Cerebellar nuclear complex (tissue), 1 donor: ENCODE results near the gene MEAK7.

ENCODE experiments used
- DNase-seq, 2 experiments: peaks; one replicate each; lab custom pipeline; 2025; lab: John Stamatoyannopoulos, UW

MEAK7 gene

DNA sequence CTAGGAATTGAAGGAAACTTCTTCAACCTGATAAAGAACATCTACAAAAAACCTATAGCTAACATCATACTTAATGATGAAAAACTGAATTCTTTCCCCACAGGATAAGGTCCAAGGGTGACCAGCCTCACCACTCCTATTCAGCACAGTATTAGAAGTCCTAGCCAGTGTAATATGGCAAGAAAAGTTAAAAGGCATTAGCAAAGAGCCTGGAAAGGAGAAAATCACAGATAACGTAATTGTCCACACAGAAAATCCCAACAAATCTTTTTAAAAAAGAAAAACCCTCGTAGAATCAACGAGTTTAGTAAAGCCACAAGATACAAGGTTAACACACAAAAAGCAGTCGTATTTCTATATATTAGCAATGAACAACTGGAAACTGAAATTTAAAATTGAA is 37.8 kb downstream of the MEAK7 start:
- DNase-seq: no peak

DNA sequence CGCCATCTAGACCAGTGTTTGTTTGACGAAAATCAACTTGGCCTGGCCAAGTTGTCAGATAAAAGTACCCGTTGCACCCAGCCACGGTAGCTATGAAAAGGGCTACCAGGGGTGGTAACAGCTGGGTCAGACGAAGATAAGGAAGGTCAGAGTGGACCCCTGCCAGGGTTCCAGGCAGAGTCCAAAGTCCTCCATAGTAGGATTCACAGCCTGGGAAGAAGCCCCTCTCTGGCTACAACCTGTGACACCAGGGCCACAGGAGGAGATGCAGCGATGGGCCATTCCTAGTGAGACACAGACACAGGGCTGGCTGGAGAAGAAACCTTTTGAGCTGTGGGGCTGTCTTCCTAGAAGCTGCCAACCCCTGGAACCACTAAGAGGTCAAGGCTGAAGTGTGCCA is 39.3 kb downstream of the MEAK7 start:
- DNase-seq: no peak

DNA sequence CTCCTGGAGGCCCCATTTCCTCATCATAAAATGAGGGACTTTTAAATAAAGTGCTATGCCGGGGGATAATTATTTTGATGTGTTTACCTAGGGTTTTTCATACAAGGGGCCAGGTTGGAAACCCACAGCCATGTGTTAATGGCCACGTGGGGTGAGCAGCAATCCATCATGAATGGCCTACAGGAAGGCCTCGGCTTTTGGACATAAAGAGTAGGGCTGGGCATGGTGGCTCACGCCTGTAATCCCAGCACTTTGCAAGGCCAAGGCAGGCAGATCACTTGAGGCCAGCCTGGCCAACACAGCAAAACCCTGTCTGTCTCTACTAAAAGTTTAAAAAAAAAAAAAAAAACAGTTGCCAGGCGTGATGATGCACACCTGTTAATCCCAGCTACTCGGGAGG is 40.3 kb downstream of the MEAK7 start:
- DNase-seq: no peak

DNA sequence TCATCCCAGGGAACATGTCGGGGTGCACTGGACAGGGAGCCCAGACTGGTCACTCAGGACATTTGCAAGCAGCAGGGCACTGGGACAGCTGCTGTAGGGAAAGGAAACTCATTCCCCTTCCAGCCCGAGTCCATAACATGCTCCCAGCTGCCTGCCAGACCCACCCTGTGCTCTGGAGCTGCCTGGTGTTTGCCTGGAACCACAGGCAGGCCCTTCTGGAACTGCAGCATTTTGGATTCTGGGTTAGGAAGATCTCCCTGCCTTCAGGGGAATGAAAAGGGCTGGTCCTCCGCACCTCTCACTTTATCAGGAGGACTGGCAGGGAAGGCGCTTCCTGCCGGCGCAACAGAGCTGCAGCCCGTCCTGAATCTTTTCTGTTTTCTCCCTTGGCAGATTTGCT is 41.2 kb downstream of the MEAK7 start:
- DNase-seq: no peak

DNA sequence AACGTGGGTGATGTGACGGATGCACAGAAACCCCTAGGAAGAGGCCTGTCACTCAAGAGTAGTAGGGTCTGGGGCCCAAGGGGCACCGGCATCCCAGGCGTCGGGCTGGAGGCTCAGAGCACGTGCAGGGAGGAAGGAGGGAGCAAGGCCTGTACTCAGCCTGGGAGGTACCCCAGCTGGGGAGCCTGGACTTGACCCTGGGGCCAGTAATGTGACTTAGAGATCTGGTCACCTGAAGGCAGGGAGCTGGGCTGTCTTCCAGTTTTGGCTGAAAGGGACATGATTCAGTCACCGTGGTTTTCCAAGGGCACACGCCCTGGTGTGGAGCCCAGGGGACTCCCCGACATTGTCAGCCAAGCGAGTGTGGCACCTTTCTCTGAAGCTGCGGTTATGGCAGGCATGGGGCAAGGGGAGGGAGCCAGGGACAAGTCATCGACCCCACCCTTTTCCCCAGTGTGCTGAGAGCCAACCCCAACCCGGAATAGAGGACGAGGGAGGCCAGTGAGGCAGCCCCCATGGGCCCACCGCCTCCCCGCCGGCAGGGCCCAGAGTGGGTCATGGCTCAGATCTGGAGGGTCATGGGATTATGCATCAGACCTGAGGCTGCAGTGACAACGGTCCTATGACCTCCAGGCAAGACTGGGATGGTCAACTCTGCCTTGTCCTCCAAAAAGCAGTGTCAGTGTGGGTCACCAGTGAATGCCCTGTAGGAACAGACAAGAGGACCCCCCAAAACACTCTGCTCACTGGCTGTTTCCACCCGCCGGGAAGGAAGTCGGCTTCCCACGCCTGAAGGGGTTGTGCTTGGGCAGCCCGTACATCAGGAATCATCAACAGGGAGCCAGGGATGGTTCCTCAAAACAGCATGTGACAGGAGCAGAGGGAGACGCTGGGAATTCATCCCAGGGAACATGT is 41.9 kb downstream of the MEAK7 start:
- DNase-seq: no peak

DNA sequence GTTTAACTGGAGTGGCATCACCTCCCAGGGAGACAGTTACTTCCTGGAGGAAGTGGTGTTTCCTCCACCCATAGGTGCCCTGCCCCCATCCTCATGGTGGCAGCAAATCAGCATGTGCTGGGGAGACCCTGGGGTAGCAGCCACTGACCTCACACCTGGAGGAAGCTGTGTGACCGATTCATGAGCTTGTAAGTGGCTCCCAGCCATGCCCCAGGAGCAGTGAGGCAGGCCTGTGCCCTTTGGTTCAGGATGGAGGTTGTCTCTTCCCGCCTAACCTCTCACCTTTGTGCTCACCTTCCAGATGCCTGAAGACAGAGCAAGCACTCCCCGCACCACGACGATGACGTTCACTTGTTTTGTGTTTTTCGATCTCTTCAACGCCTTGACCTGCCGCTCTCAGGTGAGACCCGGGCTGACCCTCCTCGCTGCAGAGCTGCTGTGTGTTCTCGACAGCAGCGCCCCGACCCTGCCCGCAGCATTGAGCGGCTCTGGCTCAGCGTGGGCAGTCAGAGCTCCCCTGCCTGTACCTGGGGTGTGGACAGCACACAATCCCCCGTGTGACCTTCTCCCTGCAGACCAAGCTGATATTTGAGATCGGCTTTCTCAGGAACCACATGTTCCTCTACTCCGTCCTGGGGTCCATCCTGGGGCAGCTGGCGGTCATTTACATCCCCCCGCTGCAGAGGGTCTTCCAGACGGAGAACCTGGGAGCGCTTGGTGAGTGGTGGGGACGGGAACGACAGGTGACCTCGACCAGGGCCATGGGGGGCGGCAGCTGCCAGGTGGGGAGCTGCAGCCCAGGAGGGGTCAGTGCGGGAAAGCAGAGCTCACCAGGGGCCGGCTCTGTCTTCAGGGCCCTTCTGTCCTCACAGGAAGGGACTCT is 42.8 kb downstream of the MEAK7 start:
- no peak for DNase-seq

DNA sequence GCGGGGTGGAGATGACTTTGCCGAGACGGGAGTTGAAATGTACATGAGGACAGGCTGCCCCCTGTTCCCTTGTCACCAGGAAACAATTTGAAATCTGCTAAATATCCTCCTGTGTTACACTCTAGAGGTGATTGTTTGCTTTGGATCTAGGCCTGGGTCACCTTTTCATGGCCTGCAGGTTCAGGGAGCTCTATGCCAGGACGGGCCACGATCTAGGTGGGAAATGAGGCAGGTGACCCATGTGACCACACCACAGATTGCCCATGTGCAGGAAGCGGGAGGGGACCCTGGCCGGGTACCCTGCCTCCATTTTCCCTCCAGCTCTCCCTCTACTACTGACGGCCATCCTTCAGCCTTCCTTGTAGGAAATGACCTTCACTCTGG is 43.4 kb downstream of the MEAK7 start:
- DNase-seq: no peak

DNA sequence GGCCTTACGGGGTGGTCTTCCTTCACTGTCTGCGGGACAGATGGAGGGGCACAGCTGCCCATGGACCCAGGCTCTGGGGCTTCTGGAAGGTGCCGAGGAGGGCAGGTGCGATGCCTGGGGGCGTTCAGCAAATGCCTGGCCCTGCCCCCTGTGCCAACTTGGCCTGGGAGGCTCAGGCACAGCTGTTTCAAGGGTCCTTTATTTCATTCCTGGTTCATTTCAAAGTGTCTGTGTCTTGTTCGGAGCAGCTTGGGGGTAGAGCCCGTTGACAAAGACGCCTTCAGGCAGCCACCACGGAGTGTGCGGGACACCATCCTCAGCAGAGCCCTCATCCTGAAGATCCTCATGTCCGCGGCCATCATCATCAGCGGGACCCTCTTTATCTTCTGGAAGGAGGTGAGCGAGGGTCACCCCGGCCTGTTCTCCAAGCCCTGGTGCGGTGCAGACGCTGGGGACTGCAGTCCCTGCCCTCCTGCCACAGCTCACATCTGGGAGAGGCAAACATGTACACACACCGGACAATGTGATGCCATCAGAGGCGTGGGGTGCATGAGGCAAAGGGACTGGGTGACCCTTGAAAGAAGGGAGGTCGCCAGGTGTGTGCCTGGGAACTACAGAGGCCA is 43.9 kb downstream of the MEAK7 start:
- no peak for DNase-seq

DNA sequence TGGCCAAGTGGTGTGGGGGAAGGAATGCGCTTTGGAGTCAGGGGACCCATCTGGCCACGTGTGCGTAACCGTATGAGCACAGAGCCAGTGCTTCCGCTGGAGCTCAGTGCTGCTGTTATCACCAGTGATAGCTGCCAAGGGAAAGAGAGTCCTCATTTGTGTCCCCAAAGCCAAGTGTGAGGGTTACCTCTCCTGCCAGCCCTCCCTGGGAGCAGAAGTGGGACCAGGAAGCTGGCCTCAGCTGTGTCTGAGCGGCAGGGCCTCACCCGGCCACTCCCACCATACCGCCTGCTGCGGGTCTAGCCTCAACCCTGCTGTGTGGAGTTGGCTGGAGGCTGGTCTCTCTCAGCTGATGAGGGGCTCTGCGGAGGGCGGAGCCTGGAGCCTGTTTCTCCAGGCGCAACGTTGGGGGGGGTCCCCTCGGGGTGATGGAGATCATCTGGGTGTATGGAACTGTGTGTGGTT is 44.5 kb downstream of the MEAK7 start:
- DNase-seq: no peak

DNA sequence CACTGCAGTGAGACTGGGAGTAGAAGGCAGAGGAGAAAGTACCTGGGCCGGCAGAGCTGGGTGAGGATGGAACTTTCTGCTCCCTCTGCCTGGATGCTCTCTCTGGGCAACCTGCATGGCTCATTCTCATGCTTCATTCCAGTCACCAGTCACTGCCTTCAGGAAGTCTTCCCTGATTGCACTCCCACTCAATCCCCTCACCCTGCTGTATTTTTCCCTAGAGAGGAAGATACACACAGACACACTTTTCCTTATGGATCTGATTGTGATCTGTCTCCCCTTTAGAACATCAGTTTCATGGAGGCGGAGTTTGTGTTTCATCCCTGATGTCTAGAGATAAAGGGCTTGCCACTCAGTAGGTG is 44.9 kb downstream of the MEAK7 start:
- DNase-seq: no peak

DNA sequence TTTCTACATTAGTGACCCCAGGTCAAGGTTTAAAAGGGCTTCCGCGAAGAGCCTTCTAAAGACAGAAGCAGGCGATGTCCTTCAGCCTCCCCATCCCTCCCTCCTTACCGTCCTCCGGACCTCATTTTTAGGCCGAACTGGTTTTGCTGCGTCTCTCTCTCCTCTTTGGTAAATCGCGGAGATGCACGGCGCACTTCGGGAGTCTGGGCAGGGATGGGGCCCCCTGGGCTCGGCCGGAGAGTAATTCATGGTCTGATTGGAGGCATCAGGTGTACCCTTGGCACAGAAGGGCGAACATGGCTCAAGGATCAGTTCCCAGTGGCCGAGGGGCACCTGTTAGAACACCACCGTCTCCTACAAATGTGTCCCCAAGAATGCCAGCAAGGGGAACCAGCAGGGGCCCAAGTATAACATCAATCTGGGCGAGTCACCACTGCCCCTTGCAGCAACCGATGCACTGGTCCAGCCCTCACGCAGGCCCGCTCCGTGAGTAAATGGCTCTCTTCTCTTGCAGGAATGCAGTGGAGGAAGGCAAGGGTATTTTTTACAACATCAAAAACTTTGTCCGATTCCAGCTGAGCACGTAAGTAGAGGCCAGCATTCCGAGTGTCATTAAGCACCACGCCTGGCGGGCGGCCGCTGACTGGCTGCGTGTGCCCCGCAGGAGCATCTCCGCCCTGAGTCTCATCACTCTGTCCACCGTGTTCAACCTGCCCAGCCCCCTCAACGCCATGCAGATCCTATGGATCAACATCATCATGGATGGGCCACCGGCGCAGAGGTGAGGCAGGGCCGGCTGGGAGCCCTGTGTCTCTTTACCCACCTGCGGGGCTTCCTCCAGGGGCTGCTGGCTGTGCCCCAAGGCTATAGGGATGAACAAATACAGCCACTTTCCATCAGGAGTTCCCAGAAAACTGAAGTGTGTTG is 45.6 kb downstream of the MEAK7 start:
- no peak for DNase-seq

DNA sequence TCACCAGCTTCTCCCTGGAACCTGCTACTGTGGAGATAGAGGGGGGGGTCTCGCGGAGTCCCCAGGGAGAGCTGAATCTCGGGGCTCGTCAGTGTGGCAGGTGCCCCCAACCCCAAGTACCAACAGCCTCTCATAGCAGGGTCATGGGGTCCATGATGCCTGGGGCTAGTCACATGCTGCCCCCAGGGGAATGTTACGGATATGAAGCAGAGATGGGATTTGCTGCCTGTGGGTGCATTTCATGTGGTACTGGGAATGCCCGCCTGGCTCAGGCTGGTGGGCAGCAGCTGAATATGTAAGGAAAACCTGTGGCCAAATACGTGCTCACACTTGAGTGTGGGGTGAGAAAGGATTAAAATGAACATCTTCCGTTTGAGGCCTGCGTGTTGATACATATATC is 49.4 kb downstream of the MEAK7 start:
- no peak for DNase-seq
